Measurements from ENCODE around the gene ELK4. TPM values are rescaled to one million over a fixed set of nuclear protein-coding genes. Genes with fewer than 3 reads are reported as not detected.

The ELK4 gene
- total and polyA plus RNA-seq, 4 donors = 6.0 to 90.4 (median 36.3) TPM

- no peak overlapping the region for H3K27ac ChIP-seq (ENCODE audit: low read depth in 1 of 2, low read length in 2 of 2)
- 90 to 92% methylated on average over 3 of the region's 3 CpGs for WGBS, 2 donors
- H3K4me3 ChIP-seq (ENCODE audit: low read length in 2 of 2) = no peak overlapping the region
- H3K4me1 ChIP-seq (ENCODE audit: control insufficient read depth in 1 of 2, insufficient read depth in 2 of 2, low read length in 2 of 2) = no peaks in the 10 kb centered on the region
- no peaks in the 10 kb centered on the region for H3K27me3 ChIP-seq (ENCODE audit: control insufficient read depth in 1 of 2, insufficient read depth in 2 of 2, low read length in 1 of 2)
- ATAC-seq (ENCODE audit: low FRiP score) (no peak), DNase-seq (peak in 1 of 2 donors; percentile 34)
- no peaks in the 10 kb centered on the region for H3K36me3 ChIP-seq (ENCODE audit: control insufficient read depth in 1 of 2, insufficient read depth in 2 of 2, low read length in 1 of 2)
- no peaks in the 10 kb centered on the region for H3K9me3 ChIP-seq (ENCODE audit: control insufficient read depth, low read length)
- intact Hi-C loops (cut with DNase I) = no loop called here
These were observed 51.0 kb downstream of the ELK4 start for GRCh38 chr1:205580923-205581180.

DNA sequence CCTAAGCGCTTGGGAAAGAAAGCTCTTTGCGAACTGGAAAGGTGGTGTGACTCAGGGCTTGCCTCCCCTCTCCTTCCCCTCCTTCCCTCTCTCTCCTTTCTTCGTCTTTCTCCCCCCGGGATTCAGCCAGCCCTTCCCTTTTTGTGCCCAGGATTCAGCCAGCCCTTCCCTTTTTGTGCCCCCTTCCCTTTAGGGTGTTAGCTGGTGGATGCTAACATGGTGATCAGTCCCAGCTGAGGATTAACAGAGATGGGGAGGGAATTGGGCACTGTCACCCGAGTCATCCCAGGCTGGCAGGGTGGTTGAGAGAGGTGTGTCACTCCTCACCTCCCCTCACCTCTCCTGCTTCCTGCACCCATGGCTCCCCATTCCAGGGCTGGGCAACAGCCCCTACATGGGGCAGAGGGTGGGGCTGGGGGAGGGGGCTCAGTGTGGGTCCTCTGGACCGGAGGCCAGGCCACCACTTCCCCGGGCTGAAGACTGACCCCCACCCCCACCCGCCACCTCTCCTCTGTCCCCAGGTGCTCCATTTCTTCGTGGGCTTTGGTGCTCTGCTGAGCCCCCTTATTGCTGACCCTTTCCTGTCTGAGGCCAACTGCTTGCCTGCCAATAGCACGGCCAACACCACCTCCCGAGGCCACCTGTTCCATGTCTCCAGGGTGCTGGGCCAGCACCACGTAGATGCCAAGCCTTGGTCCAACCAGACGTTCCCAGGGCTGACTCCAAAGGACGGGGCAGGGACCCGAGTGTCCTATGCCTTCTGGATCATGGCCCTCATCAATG, 51.5 kb downstream of the ELK4 start:
- no peak for ATAC-seq (ENCODE audit: low FRiP score)
- no peaks in the 10 kb centered on the region for H3K36me3 ChIP-seq (ENCODE audit: control insufficient read depth in 1 of 2, insufficient read depth in 2 of 2, low read length in 1 of 2)
- intact Hi-C loops (cut with DNase I) = no loop called here
- no peak overlapping the region for H3K4me3 ChIP-seq (ENCODE audit: low read length in 2 of 2)
- peak in 1 of 2 donors; percentile 47 for DNase-seq
- no peaks in the 10 kb centered on the region for H3K4me1 ChIP-seq (ENCODE audit: control insufficient read depth in 1 of 2, insufficient read depth in 2 of 2, low read length in 2 of 2)
- no peaks in the 10 kb centered on the region for H3K9me3 ChIP-seq (ENCODE audit: control insufficient read depth, low read length)
- 79 to 81% methylated on average over 15 of the region's 15 CpGs for WGBS, 2 donors
- H3K27ac ChIP-seq (ENCODE audit: low read depth in 1 of 2, low read length in 2 of 2) = no peak overlapping the region
- no peaks in the 10 kb centered on the region for H3K27me3 ChIP-seq (ENCODE audit: control insufficient read depth in 1 of 2, insufficient read depth in 2 of 2, low read length in 1 of 2)

DNA sequence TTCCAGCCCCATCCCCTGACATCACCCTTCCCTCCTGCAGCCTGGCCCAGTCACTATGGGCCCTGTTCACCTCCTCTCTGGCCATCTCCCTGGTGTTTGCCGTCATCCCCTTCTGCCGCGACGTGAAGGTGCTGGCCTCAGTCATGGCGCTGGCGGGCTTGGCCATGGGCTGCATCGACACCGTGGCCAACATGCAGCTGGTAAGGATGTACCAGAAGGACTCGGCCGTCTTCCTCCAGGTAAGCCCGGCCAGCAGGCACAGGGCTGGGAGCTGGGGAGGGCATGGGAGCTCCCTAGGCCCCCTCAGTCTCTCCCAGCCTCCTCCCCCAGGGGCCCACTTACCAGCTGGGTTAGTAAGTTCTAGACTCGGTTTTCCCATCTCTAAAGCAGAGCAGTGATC, 52.1 kb downstream of the ELK4 start:
- no peak overlapping the region for H3K27ac ChIP-seq (ENCODE audit: low read depth in 1 of 2, low read length in 2 of 2)
- H3K4me3 ChIP-seq (ENCODE audit: low read length in 2 of 2) = no peak overlapping the region
- 84 to 91% methylated on average over 12 of the region's 12 CpGs for WGBS, 2 donors
- peak in 1 of 2 donors; percentile 66 for DNase-seq
- H3K27me3 ChIP-seq (ENCODE audit: control insufficient read depth in 1 of 2, insufficient read depth in 2 of 2, low read length in 1 of 2) = no peaks in the 10 kb centered on the region
- no peaks in the 10 kb centered on the region for H3K4me1 ChIP-seq (ENCODE audit: control insufficient read depth in 1 of 2, insufficient read depth in 2 of 2, low read length in 2 of 2)
- intact Hi-C loops (cut with DNase I) = no loop called here
- no peaks in the 10 kb centered on the region for H3K36me3 ChIP-seq (ENCODE audit: control insufficient read depth in 1 of 2, insufficient read depth in 2 of 2, low read length in 1 of 2)
- no peaks in the 10 kb centered on the region for H3K9me3 ChIP-seq (ENCODE audit: control insufficient read depth, low read length)
- ATAC-seq (ENCODE audit: low FRiP score) = no peak

GRCh38 chr1:205578780-205579571, 52.8 kb downstream of the ELK4 start:
- no peaks in the 10 kb centered on the region for H3K9me3 ChIP-seq (ENCODE audit: control insufficient read depth, low read length)
- H3K4me3 ChIP-seq (ENCODE audit: low read length in 2 of 2) = no peak overlapping the region
- no peak for ATAC-seq (ENCODE audit: low FRiP score)
- H3K27me3 ChIP-seq (ENCODE audit: control insufficient read depth in 1 of 2, insufficient read depth in 2 of 2, low read length in 1 of 2) = no peaks in the 10 kb centered on the region
- intact Hi-C loops (cut with DNase I) = no loop called here
- H3K4me1 ChIP-seq (ENCODE audit: control insufficient read depth in 1 of 2, insufficient read depth in 2 of 2, low read length in 2 of 2) = no peaks in the 10 kb centered on the region
- DNase-seq = peak in 1 of 2 donors; percentile 68
- 82 to 91% methylated on average over 9 of the region's 9 CpGs for WGBS, 2 donors
- no peaks in the 10 kb centered on the region for H3K36me3 ChIP-seq (ENCODE audit: control insufficient read depth in 1 of 2, insufficient read depth in 2 of 2, low read length in 1 of 2)
- no peak overlapping the region for H3K27ac ChIP-seq (ENCODE audit: low read depth in 1 of 2, low read length in 2 of 2)

GRCh38 chr1:205577874-205578658, 53.7 kb downstream of the ELK4 start:
- no peak for ATAC-seq (ENCODE audit: low FRiP score)
- WGBS, 2 donors = 74 to 78% methylated on average over 13 of the region's 13 CpGs
- DNase-seq = peak in 1 of 2 donors; percentile 15
- Histone ChIP-seq H3K27ac (ENCODE audit: low read depth in 1 of 2, low read length in 2 of 2) (no peak overlapping the region), H3K27me3 (ENCODE audit: control insufficient read depth in 1 of 2, insufficient read depth in 2 of 2, low read length in 1 of 2) (no peaks in the 10 kb centered on the region), H3K4me1 (ENCODE audit: control insufficient read depth in 1 of 2, insufficient read depth in 2 of 2, low read length in 2 of 2) (no peaks in the 10 kb centered on the region), H3K36me3 (ENCODE audit: control insufficient read depth in 1 of 2, insufficient read depth in 2 of 2, low read length in 1 of 2) (no peaks in the 10 kb centered on the region), H3K9me3 (ENCODE audit: control insufficient read depth, low read length) (no peaks in the 10 kb centered on the region), H3K4me3 (ENCODE audit: low read length in 2 of 2) (no peak overlapping the region)
- intact Hi-C loops (cut with DNase I) = no loop called here

- no peak for ATAC-seq (ENCODE audit: low FRiP score)
- Histone ChIP-seq H3K4me1 (ENCODE audit: control insufficient read depth in 1 of 2, insufficient read depth in 2 of 2, low read length in 2 of 2) (no peaks in the 10 kb centered on the region), H3K36me3 (ENCODE audit: control insufficient read depth in 1 of 2, insufficient read depth in 2 of 2, low read length in 1 of 2) (no peaks in the 10 kb centered on the region), H3K9me3 (ENCODE audit: control insufficient read depth, low read length) (no peaks in the 10 kb centered on the region), H3K27ac (ENCODE audit: low read depth in 1 of 2, low read length in 2 of 2) (no peak overlapping the region), H3K4me3 (ENCODE audit: low read length in 2 of 2) (no peak overlapping the region), H3K27me3 (ENCODE audit: control insufficient read depth in 1 of 2, insufficient read depth in 2 of 2, low read length in 1 of 2) (no peaks in the 10 kb centered on the region)
- intact Hi-C loops (cut with DNase I) = no loop called here
- DNase-seq = no peak
- 80 to 86% methylated on average over 22 of the region's 22 CpGs for WGBS, 2 donors
These were observed 54.7 kb downstream of the ELK4 start for GRCh38 chr1:205576805-205577761.

- DNase-seq (peak in 1 of 2 donors; percentile 63), ATAC-seq (ENCODE audit: low FRiP score) (no peak)
- WGBS, 2 donors = 87 to 90% methylated on average over 3 of the region's 3 CpGs
These were observed 55.8 kb downstream of the ELK4 start for GRCh38 chr1:205576011-205576410.

DNA sequence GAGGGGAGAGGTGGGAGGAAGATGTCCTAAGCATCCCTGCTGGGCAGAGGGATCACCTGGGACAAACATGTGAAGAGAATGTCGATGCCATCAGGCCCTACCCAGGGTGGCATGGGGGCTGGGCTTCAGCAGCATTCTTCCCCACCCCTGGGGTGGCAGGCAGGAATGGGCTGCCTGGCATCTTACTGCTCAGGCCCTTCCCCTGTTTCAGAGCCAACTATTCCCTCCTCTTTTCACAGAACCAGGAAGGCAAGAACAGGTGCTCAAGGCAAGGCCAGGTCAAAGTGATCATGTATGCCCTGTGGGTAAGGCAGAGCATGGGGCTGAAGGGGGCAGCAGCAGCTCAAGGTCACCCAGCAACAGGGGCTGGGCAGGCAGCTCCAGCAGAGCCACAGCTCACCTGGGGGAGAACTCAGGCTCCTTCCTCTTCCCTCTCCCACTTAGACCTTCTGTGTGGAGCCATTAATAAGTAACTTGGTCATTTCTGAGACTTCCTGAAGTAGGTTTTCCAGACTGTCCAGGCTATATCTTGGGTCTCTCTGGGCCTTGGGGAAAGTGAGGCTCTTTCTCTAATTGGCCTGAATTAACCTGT, 56.4 kb downstream of the ELK4 start:
- H3K27me3 ChIP-seq (ENCODE audit: control insufficient read depth in 1 of 2, insufficient read depth in 2 of 2, low read length in 1 of 2) = no peaks in the 10 kb centered on the region
- H3K4me3 ChIP-seq (ENCODE audit: low read length in 2 of 2) = no peak overlapping the region
- no peaks in the 10 kb centered on the region for H3K9me3 ChIP-seq (ENCODE audit: control insufficient read depth, low read length)
- 59 to 64% methylated on average over 1 of the region's 1 CpG for WGBS, 2 donors
- no peak overlapping the region for H3K27ac ChIP-seq (ENCODE audit: low read depth in 1 of 2, low read length in 2 of 2)
- no peaks in the 10 kb centered on the region for H3K4me1 ChIP-seq (ENCODE audit: control insufficient read depth in 1 of 2, insufficient read depth in 2 of 2, low read length in 2 of 2)
- no peaks in the 10 kb centered on the region for H3K36me3 ChIP-seq (ENCODE audit: control insufficient read depth in 1 of 2, insufficient read depth in 2 of 2, low read length in 1 of 2)
- ATAC-seq (ENCODE audit: low FRiP score) = no peak
- DNase-seq = peak in 1 of 2 donors; percentile 37
- intact Hi-C loops (cut with DNase I) = no loop called here

More at GRCh38 chr1:205576011-205576410, 55.8 kb downstream of the ELK4 start:
- Histone ChIP-seq H3K27me3 (ENCODE audit: control insufficient read depth in 1 of 2, insufficient read depth in 2 of 2, low read length in 1 of 2) (no peaks in the 10 kb centered on the region), H3K36me3 (ENCODE audit: control insufficient read depth in 1 of 2, insufficient read depth in 2 of 2, low read length in 1 of 2) (no peaks in the 10 kb centered on the region), H3K27ac (ENCODE audit: low read depth in 1 of 2, low read length in 2 of 2) (no peak overlapping the region), H3K9me3 (ENCODE audit: control insufficient read depth, low read length) (no peaks in the 10 kb centered on the region), H3K4me3 (ENCODE audit: low read length in 2 of 2) (no peak overlapping the region), H3K4me1 (ENCODE audit: control insufficient read depth in 1 of 2, insufficient read depth in 2 of 2, low read length in 2 of 2) (no peaks in the 10 kb centered on the region)
- intact Hi-C loops (cut with DNase I) = no loop called here

Data from aorta (tissue), 5 donors.